ENCODE data around the gene PLXNA4. TPM values are rescaled to one million over a fixed set of nuclear protein-coding genes. Genes with fewer than 3 reads are reported as not detected.

Gene PLXNA4
- total and polyA plus RNA-seq, 2 donors from 2014 or later: 0.17 to 3.5 TPM

- no peak for FAIRE-seq
- H3K9me3 ChIP-seq (ENCODE audit: control insufficient read depth in 2 of 3, insufficient read depth in 1 of 3, low read length in 3 of 3): no peaks in the 10 kb centered on the region
- no peaks in the 10 kb centered on the region for H3K27me3 ChIP-seq (ENCODE audit: control insufficient read depth, insufficient read depth, low read length)
- H3K4me1 ChIP-seq (ENCODE audit: control insufficient read depth in 2 of 3, insufficient read depth in 2 of 3, low read depth in 1 of 3, low read length in 3 of 3): no peaks in the 10 kb centered on the region
- no peak for DNase-seq
- TF ChIP-seq CTCF (IDR thresholded peaks at IDR 0.05; ENCODE audit: borderline replicate concordance, extremely low read depth, insufficient read depth): no peak
- H3K9ac ChIP-seq (ENCODE audit: low read length in 3 of 3): no peak overlapping the region
- no peak overlapping the region for H3K4me3 ChIP-seq (ENCODE audit: low read length in 3 of 3)
- H3K36me3 ChIP-seq (ENCODE audit: control insufficient read depth in 2 of 3, insufficient read depth in 3 of 3, low read length in 3 of 3): no peaks in the 10 kb centered on the region
- intact Hi-C loops (cut with DNase I): no loop called here
- no peak overlapping the region for H3K27ac ChIP-seq (ENCODE audit: low read depth in 2 of 2, low read length in 2 of 2)
Measured at GRCh38 chr7:132292803-132293202, 283.5 kb downstream of the PLXNA4 start.

- Histone ChIP-seq H3K4me1 (ENCODE audit: control insufficient read depth in 2 of 3, insufficient read depth in 2 of 3, low read depth in 1 of 3, low read length in 3 of 3) (no peaks in the 10 kb centered on the region), H3K9ac (ENCODE audit: low read length in 3 of 3) (no peak overlapping the region), H3K27me3 (ENCODE audit: control insufficient read depth, insufficient read depth, low read length) (no peaks in the 10 kb centered on the region), H3K36me3 (ENCODE audit: control insufficient read depth in 2 of 3, insufficient read depth in 3 of 3, low read length in 3 of 3) (no peaks in the 10 kb centered on the region), H3K27ac (ENCODE audit: low read depth in 2 of 2, low read length in 2 of 2) (no peak overlapping the region), H3K4me3 (ENCODE audit: low read length in 3 of 3) (no peak overlapping the region), H3K9me3 (ENCODE audit: control insufficient read depth in 2 of 3, insufficient read depth in 1 of 3, low read length in 3 of 3) (no peaks in the 10 kb centered on the region)
- no peak for DNase-seq
- no peak for FAIRE-seq
- intact Hi-C loops (cut with DNase I): no loop called here
- no peak for TF ChIP-seq CTCF (IDR thresholded peaks at IDR 0.05; ENCODE audit: borderline replicate concordance, extremely low read depth, insufficient read depth)
Measured at GRCh38 chr7:132291481-132291880, 284.8 kb downstream of the PLXNA4 start.

- no peak for TF ChIP-seq CTCF (IDR thresholded peaks at IDR 0.05; ENCODE audit: borderline replicate concordance, extremely low read depth, insufficient read depth)
- Histone ChIP-seq H3K9ac (ENCODE audit: low read length in 3 of 3) (no peak overlapping the region), H3K9me3 (ENCODE audit: control insufficient read depth in 2 of 3, insufficient read depth in 1 of 3, low read length in 3 of 3) (no peaks in the 10 kb centered on the region), H3K4me1 (ENCODE audit: control insufficient read depth in 2 of 3, insufficient read depth in 2 of 3, low read depth in 1 of 3, low read length in 3 of 3) (no peaks in the 10 kb centered on the region), H3K27me3 (ENCODE audit: control insufficient read depth, insufficient read depth, low read length) (no peaks in the 10 kb centered on the region), H3K27ac (ENCODE audit: low read depth in 2 of 2, low read length in 2 of 2) (no peak overlapping the region), H3K36me3 (ENCODE audit: control insufficient read depth in 2 of 3, insufficient read depth in 3 of 3, low read length in 3 of 3) (no peaks in the 10 kb centered on the region), H3K4me3 (ENCODE audit: low read length in 3 of 3) (no peak overlapping the region)
- intact Hi-C loops (cut with DNase I): no loop called here
- DNase-seq (no peak), FAIRE-seq (no peak)
Measured at GRCh38 chr7:132290021-132290420, 286.2 kb downstream of the PLXNA4 start.

GRCh38 chr7:132286836-132287235 lies 289.4 kb downstream of the PLXNA4 start:
- intact Hi-C loops (cut with DNase I): no loop called here
- no peak for TF ChIP-seq CTCF (IDR thresholded peaks at IDR 0.05; ENCODE audit: borderline replicate concordance, extremely low read depth, insufficient read depth)
- Histone ChIP-seq H3K4me1 (ENCODE audit: control insufficient read depth in 2 of 3, insufficient read depth in 2 of 3, low read depth in 1 of 3, low read length in 3 of 3) (no peaks in the 10 kb centered on the region), H3K36me3 (ENCODE audit: control insufficient read depth in 2 of 3, insufficient read depth in 3 of 3, low read length in 3 of 3) (no peaks in the 10 kb centered on the region), H3K9me3 (ENCODE audit: control insufficient read depth in 2 of 3, insufficient read depth in 1 of 3, low read length in 3 of 3) (no peaks in the 10 kb centered on the region), H3K9ac (ENCODE audit: low read length in 3 of 3) (no peak overlapping the region), H3K27ac (ENCODE audit: low read depth in 2 of 2, low read length in 2 of 2) (no peak overlapping the region), H3K27me3 (ENCODE audit: control insufficient read depth, insufficient read depth, low read length) (no peaks in the 10 kb centered on the region), H3K4me3 (ENCODE audit: low read length in 3 of 3) (no peak overlapping the region)
- no peak for FAIRE-seq
- no peak for DNase-seq
